ENCODE measurements around the gene LIX1. TPM values are rescaled to one million over a fixed set of nuclear protein-coding genes. Genes with fewer than 3 reads are reported as not detected.
"Not testable (repeated sequence)": the region's sequence is repeated elsewhere in the genome, so short reads cannot be mapped to it uniquely, and the experiment has no call there.

LIX1 gene
- total RNA-seq, 1 donor from 2014 or later, result not detected

DNA sequence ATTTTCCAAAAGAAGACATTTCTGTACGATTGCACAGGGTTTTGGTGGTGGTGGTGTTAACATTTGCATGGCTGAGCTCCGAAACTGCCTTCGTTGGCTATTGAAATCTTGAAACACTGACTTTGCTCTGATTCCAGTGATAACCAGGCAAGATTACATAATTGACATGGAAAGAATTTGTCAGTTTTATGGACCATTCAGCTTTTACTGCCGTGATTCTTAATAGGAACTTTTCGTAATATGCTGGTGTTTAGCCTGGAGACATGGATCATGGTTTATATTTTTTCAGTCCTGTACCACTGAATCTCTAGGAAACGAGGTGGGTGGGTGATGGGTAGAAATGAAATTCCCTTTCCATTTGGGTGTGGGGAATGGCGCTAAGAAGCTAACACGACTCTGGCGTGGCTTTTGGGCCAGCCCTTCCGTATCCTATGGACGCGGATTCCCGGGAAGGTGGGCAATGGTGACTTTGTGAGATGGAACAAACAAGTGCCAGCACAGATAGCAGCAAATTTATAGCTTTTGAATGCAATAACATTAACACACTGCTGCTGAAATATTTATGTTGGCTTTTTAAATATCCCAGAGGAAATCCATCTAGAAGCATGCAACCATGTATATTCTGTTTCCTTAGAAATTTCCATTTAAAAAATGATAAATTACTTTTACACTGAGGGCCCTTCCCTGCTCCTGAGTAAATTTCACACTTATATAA is 36.8 kb downstream of the LIX1 start:
- intact Hi-C loops (cut with micrococcal nuclease), result no loop called here

GRCh38 chr5:97102010-97102470 is 40.4 kb downstream of the LIX1 start:
- intact Hi-C loops (cut with micrococcal nuclease), result no loop called here

GRCh38 chr5:97101189-97101910 is 41.1 kb downstream of the LIX1 start:
- intact Hi-C loops (cut with micrococcal nuclease), result no loop called here

GRCh38 chr5:97100476-97100875 is 41.9 kb downstream of the LIX1 start:
- intact Hi-C loops (cut with micrococcal nuclease), result no loop called here

- intact Hi-C loops (cut with micrococcal nuclease), result loop anchor here (5.0 kb wide), 3 partner anchors 38 to 292 kb away; partner anchors contain the start of genes ERAP1 and ERAP2
Measured at GRCh38 chr5:97098922-97099321, 43.5 kb downstream of the LIX1 start.

- intact Hi-C loops (cut with micrococcal nuclease), result loop anchor here (5.0 kb wide), 3 partner anchors 40 to 290 kb away; partner anchors contain the start of genes ERAP1 and ERAP2
Measured at GRCh38 chr5:97097326-97098230, 44.8 kb downstream of the LIX1 start.

DNA sequence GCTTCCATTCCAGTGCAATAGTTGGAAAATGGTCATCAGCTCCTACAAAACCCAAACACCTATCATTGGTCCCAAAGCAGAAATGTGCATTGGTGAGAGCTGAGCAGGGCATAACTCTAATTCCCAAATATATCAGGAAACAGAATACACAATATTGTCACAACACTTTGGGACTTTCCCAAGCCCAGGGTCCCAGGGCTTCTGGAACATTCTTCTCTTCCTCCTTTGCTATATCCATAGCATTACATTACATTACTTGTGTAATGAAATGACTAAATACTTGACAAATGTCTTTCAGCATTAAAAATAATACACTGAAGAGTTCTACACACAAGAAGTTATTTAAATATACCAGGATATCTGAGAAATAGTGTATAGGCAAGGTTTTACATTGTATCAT is 45.6 kb downstream of the LIX1 start:
- intact Hi-C loops (cut with micrococcal nuclease), result loop anchor here (5.0 kb wide), 3 partner anchors 40 to 290 kb away; partner anchors contain the start of genes ERAP1 and ERAP2

DNA sequence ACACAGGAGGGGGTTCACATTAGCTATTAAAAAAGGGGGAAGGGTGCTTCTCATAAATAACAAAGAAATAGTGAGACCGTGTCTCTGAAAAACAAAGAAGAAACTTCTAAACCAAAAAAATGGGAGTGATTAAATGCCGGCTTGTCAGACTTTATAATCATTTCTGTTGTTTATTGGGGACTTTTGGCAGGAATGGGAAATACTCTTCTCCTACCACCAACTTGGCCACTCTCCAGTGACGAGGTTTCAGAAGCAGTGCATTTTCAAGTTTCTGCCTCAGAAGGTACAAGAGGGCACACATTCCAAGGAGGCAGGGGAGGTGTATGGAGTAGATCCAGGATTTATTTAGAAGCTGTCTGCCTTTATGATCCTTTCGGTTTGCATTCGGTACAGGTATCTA is 46.2 kb downstream of the LIX1 start:
- intact Hi-C loops (cut with micrococcal nuclease), result loop anchor here (5.0 kb wide), 3 partner anchors 41 to 289 kb away; partner anchors contain the start of genes ERAP1 and ERAP2

GRCh38 chr5:97095318-97095732 is 47.1 kb downstream of the LIX1 start:
- intact Hi-C loops (cut with micrococcal nuclease), result loop anchor here (1.0 to 5.0 kb wide), 4 partner anchors 42 to 288 kb away; partner anchors contain the start of genes ERAP1 and ERAP2

DNA sequence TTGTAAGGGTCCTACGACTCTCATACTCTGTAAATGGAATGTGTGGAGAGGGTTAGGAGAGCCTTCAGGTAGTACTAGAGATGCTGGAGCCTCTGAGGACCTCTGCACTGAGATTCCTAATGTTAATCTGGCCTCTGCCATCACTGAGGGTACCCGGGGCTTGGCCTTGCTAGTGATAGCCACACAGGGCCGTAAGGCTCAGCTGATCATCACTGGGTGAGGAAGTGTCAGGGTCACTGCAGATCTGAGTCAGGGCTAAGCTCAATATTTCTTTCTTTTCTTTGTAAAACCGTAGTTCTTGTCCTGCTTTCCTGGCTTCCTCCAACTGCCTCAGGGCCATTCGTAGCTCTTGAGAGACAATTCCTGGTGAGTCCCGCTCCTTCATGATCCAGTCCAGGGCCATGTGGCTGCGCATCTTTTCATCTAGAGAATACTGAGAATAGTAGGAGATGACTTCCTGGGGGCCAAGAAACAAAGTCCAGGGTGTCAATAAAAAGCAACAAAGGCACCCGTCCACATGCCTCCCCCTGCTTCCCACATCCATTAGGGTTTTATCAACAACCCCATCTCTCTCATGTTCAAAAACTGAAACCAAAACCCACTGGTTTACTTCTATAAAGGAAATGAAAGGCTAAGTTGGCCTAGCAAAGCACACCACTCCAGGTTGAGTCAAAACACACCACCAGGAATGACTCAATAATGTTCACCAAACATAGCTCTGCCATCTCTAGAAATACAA is 47.7 kb downstream of the LIX1 start:
- intact Hi-C loops (cut with micrococcal nuclease), result loop anchor here (1.0 to 5.0 kb wide), 4 partner anchors 43 to 287 kb away; partner anchors contain the start of genes ERAP1 and ERAP2

GRCh38 chr5:97093193-97093592 is 49.2 kb downstream of the LIX1 start:
- intact Hi-C loops (cut with micrococcal nuclease), result no loop called here

DNA sequence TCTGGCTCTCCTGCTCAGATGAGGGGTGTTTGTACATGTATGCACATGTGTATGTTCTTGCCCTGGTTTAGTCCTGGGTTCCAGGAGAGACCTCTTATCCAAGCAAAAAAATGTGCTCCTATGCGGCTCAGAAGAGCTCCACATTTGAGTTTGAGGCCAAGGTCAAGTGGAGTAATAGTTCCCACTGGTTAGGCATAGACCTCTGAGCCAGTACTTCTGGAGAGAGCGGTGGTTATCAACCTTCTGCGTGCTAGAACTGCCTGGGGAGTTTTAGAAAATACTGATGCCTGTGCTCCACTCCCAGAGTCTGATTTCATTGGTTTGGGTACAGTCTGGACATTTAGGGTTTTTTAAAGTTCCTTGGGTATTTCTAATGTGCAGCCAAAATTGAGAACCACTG is 51.5 kb downstream of the LIX1 start:
- intact Hi-C loops (cut with micrococcal nuclease), result no loop called here

- intact Hi-C loops (cut with micrococcal nuclease), result no loop called here
Measured at GRCh38 chr5:97089149-97089801, 53.1 kb downstream of the LIX1 start.

DNA sequence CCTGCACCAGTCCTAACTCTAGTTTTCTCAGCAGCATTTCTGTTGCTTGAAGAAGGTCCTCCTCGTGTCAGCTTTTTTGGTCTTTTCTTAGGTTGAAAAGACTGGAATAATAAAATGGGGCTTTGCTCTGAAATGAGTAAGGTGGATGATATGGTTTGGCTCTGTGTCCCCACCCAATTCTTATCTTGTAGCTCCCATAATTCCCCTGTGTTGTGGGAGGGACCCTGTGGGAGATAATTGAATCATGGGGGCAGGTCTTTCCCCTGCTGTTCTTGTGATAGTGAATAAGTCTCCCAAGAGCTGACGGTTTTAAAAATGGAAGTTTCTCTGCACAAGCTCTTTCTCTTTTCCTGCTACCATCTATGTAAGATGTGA is 53.6 kb downstream of the LIX1 start:
- intact Hi-C loops (cut with micrococcal nuclease), result no loop called here

DNA sequence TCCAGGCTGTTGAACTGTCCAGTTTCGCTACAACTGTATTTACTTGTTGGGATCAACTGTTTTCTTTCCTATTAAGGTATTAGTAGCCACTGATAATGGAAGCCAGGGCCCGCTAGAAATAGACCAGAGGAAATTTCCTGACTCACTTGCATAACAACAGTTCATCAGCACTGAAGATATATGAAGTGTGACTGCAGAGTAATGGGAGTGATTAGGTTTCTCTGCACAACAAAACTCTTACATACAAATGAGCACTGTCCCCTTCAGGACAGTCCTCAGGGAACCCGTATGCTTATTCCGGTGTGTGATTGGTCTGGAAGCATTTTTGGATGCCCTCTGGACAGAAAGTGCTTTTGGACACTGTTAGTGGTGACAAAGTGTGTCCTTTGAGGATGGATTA is 55.3 kb downstream of the LIX1 start:
- intact Hi-C loops (cut with micrococcal nuclease), result no loop called here

DNA sequence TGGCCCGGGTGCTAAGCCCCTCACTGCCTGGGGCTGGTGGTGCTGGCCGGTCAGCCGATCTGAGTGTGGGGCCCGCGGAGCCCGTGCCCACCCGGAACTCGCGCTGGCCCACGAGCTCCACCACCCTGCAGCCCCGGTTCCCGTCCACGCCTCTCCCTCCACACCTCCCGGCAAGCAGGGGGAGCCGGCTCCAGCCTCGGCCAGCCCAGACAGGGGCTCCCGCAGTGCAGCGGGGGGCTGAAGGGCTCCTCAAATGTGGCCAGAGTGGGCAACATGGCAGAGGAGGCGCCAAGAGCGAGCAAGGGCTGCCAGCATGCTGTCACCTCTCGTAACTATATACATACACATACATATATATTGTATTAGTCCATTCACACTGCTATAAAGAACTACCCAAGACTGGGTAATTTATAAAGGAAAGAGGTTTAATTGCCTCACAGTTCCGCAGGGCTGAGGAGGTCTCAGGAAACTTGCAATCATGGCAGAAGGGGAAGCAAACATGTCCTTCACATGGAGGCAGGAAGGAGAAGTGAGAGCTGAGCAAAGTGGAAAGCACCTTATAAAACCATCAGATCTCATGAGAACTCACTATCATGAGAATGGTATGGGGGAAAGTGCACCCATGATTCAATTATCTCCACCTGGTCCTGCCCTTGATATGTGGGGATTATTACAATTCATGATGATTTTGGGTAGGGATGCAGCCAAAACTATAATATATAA is 56.8 kb downstream of the LIX1 start:
- intact Hi-C loops (cut with micrococcal nuclease), result no loop called here

GRCh38 chr5:97084782-97085458 is 57.5 kb downstream of the LIX1 start:
- intact Hi-C loops (cut with micrococcal nuclease), result not testable (repeated sequence)

- intact Hi-C loops (cut with micrococcal nuclease), result no loop called here
Measured at GRCh38 chr5:97078958-97079743, 63.3 kb downstream of the LIX1 start.
